Measurements from ENCODE around the gene PLXNA2.

Gene PLXNA2

DNA sequence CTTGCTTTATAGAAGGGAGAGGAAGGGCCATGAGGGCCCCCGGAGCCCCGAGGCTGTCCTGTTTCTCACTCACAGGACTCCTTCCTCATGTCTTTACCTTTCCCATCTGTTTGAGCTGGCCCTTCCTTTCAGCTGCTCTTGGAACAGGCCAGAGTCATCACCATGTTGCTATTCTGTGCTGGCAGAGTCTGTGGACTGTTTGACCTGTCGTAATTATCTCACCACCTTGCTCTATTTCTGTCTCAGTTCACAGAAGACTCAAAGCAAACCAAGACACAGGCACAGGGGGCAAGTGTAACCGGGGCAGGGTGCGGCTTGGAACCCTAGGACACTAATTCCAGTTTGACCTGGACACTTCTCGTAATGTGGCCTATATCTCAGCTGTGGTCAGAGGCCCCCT is 228.9 kb downstream of the PLXNA2 start:
- DNase-seq (ENCODE audit: low spot score): no peak

DNA sequence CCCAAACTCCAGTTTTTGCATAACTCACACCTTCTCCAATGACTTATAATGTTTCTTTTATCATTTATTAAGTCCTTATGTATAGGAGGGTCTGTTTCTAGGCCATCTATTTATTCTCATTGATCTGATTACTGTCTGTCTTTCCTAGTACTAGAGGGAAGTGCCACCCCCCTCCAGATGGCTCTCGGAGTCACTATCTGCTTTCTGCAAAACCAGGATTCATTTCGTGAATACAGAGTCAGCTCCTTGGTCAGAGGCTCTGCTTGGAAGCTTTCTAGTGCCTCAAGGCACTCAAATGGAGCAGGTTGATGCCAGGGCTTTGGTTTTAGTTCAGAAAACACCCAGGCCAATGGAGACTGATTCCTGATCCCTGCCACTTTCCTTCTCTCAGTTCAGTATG is 231.0 kb downstream of the PLXNA2 start:
- no peak for DNase-seq (ENCODE audit: low spot score)

DNA sequence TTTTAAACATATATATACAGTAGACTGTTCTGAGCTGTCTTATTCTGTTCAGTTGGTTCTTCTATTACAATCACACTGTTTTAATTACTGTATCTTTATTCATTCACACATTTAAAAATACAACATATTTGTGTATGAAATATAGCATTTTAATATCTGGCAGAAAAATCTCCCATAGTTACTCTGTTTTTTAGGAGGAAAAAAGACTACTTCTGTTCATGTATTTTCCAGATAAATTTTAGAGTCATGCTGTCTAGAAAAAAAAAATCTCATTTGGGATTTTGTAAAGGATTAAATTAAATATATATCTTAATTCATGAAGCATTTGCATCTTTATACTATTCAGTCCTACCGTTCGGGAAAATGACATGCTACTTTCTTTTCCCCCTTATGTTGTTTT is 231.5 kb downstream of the PLXNA2 start:
- DNase-seq (ENCODE audit: low spot score): no peak

- DNase-seq (ENCODE audit: low spot score): no peak
Observed at GRCh38 chr1:208010487-208011071, 233.6 kb downstream of the PLXNA2 start.

- no peak for DNase-seq (ENCODE audit: low spot score)
Observed at GRCh38 chr1:208009706-208010444, 234.3 kb downstream of the PLXNA2 start.

GRCh38 chr1:208009303-208009702 is 234.9 kb downstream of the PLXNA2 start:
- DNase-seq (ENCODE audit: low spot score): no peak

GRCh38 chr1:208008534-208008933 is 235.7 kb downstream of the PLXNA2 start:
- DNase-seq (ENCODE audit: low spot score): no peak

GRCh38 chr1:208007938-208008342 is 236.2 kb downstream of the PLXNA2 start:
- peak; percentile 83 for DNase-seq (ENCODE audit: low spot score)

DNA sequence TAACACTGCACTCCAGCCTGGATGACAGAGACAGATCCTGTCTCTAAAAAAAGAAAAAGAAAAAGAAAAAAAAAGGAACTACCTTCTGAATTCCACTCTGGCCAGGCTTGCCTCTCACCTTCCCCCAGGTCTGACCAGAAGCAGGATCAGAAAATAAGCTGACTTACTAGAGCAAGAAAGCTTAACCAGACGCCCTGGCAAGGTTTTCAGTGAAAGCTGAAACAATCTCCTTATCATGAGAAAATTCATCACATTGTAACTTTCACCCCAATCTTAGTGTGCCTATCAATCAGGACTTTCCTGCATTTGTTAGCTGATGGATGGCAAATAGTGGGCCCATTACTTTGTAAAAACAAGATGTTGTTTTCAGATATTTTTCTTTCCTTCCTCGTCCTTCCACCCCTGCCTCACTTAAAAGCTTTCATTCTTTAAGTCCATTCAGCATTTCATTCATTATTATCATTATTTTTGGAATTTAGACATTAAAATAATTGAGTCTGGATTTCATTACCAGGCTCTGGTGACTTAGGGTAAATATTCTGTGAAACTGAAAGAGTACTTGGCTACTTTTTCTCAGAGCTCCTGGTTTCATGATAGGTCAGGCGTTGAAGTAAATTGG is 236.8 kb downstream of the PLXNA2 start:
- DNase-seq (ENCODE audit: low spot score): no peak

DNA sequence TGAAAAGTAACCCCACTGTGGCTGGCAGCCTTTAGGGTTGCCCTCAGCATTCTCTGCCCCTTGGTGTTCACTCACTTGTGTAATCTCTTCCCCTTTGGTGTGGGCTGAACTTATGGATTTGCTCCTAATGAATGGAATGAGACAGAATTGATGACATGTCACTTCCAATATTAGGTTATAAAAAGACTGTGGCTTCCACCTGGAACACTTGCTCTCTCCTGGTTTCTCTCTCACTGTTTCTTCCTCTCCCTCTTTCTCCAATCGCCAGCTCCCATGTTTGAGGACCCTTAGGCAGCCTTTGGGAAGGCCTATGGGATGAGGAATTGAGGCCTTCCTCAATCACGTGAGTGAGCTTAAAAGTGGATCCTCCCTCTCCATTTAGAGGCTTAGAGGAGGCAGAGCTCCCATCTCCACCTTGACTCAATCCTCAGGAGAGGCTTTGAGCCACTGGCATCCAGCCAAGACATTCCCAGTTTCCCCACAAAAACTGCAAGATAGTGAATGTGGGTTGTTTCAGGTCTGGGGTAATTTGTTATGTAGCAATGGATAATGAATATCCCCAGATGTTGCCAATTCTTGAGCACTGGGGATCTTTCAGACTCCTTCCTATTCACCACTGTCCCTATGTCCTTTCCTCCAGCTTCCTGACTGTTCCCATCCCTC is 237.8 kb downstream of the PLXNA2 start:
- DNase-seq (ENCODE audit: low spot score): no peak

- DNase-seq (ENCODE audit: low spot score): no peak
Observed at GRCh38 chr1:208004851-208005250, 239.3 kb downstream of the PLXNA2 start.

- DNase-seq (ENCODE audit: low spot score): no peak
Observed at GRCh38 chr1:208003241-208003640, 240.9 kb downstream of the PLXNA2 start.

DNA sequence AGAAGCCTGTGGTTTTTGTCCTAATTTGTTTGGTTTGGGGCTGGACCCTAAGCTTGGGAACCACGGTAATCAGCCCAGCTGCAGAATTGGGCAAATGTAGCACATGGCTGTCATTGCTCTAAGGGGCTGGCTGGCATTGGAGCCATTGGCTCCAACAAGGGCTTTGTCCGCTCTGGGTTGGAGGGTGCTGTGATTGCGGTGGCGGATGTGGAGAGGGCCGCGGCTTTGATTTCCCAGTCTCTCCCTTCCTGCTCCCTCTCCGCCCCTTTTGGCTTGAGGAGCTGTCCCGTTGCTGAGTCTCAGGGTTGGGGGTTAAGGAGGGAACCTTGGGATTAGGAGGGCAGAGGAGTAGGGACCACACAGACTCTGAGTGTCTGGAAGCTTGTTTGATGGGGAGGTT is 241.5 kb downstream of the PLXNA2 start:
- no peak for DNase-seq (ENCODE audit: low spot score)

DNA sequence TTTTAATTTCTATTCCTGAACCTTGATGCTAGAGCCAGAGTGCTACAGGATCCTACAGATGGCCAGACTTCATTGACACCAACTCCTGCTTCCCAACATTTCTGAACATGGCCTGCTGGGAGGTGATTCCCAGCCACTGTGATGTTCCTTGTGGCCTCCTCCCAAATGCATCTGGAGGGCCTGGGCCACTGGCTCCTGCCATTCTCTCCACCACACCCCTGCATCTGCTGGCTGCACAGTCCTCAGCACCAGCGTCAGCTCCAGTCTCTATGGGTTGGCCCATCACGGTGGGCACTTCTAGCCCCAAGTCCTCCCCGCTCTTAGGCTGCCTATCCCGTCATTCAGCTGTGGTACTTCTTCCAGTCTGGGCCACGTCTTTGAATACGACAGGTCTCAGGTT is 242.1 kb downstream of the PLXNA2 start:
- DNase-seq (ENCODE audit: low spot score): no peak

DNA sequence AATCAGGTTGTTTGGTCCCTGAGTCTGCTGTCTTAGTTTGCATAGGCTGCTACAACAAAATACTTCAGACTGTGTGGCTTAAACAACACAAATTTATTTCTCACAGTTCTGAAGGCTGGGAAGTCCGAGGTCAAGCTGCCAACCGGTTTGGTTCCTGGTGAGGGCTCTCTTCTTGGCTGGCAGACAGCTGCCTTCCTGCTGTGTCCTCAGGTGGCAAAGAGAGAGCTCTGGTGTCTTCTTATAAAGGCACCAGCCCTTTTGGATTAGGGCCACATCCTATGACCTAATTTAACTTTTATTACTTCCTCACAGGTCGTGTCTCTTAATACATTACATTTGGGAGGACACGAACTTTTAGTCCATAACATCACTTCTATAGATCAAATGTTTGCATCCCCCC is 243.7 kb downstream of the PLXNA2 start:
- no peak for DNase-seq (ENCODE audit: low spot score)

GRCh38 chr1:207999972-208000371 is 244.2 kb downstream of the PLXNA2 start:
- no peak for DNase-seq (ENCODE audit: low spot score)

- no peak for DNase-seq (ENCODE audit: low spot score)
Observed at GRCh38 chr1:207999274-207999915, 244.8 kb downstream of the PLXNA2 start.

DNA sequence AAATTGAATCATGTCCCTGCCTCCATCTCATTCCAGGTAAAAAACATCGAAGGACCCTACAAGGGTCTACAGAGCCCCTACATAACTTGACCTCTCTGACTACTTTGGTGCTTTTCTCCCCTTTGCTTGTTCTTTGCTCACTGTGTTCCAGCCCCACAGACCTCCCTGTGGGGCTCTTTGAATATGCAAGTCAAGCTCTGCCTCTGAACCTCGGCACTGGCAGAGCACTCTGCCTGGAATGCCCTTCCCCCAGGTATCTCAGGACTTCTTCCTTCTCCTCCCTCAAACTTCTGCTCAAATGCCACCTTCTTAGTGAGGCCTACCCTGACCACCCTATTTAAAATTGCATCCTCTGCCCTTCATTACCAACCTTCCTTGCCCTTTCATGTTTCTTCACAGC is 245.5 kb downstream of the PLXNA2 start:
- DNase-seq (ENCODE audit: low spot score): no peak

GRCh38 chr1:207997486-207998268 is 246.5 kb downstream of the PLXNA2 start:
- peak; percentile 86 for DNase-seq (ENCODE audit: low spot score)

DNA sequence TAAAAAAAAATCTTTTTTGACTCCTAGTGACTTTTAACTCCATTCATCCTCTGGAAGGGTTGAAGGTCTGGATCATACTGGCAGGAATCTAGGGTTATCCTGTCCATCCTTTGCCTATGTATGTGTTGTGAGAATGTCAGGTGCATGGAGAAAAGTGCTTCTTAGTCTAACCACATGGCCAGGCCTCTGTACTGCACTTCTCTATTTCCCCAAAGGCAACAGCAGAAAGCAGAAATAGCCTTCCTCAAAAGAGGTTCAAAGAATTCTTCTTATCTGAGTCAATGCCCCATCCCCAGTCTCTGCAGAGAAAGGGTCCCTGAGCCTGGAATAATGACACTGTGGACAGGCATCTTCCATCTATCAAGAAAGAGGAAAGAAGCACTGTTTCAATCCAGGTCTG is 247.5 kb downstream of the PLXNA2 start:
- DNase-seq (ENCODE audit: low spot score): no peak

GRCh38 chr1:207995576-207995975 is 248.6 kb downstream of the PLXNA2 start:
- DNase-seq (ENCODE audit: low spot score): no peak

All from COLO829 (cell line).